ENCODE measurements around the gene AGMO.
"Not testable (repeated sequence)": the region's sequence is repeated elsewhere in the genome, so short reads cannot be mapped to it uniquely, and the experiment has no call there.

Gene AGMO

GRCh38 chr7:15306296-15306695 lies 255.5 kb downstream of the AGMO start:
- Histone ChIP-seq H3K4me1 (ENCODE audit: control insufficient read depth, insufficient read depth, low read length) (no peaks in the 10 kb centered on the region), H3K27ac (ENCODE audit: low read length) (no peak overlapping the region), H3K9me3 (ENCODE audit: control insufficient read depth, insufficient read depth, low read length) (no peaks in the 10 kb centered on the region), H3K27me3 (ENCODE audit: control insufficient read depth, insufficient read depth, low read length) (no peaks in the 10 kb centered on the region), H3K4me3 (ENCODE audit: low read length) (no peak overlapping the region), H3K36me3 (ENCODE audit: control insufficient read depth, insufficient read depth, low read length) (no peaks in the 10 kb centered on the region)
- no peak for DNase-seq (ENCODE audit: low read depth, low spot score)

GRCh38 chr7:15305002-15305600 lies 256.7 kb downstream of the AGMO start:
- DNase-seq (ENCODE audit: low read depth, low spot score), result no peak
- Histone ChIP-seq H3K4me1 (ENCODE audit: control insufficient read depth, insufficient read depth, low read length) (no peaks in the 10 kb centered on the region), H3K36me3 (ENCODE audit: control insufficient read depth, insufficient read depth, low read length) (no peaks in the 10 kb centered on the region), H3K27me3 (ENCODE audit: control insufficient read depth, insufficient read depth, low read length) (no peaks in the 10 kb centered on the region), H3K9me3 (ENCODE audit: control insufficient read depth, insufficient read depth, low read length) (no peaks in the 10 kb centered on the region), H3K27ac (ENCODE audit: low read length) (no peak overlapping the region), H3K4me3 (ENCODE audit: low read length) (no peak overlapping the region)
- no CpG with 5 or more reads among the region's 2 CpGs for WGBS (ENCODE audit: insufficient coverage, insufficient read length)

GRCh38 chr7:15303357-15303756 lies 258.5 kb downstream of the AGMO start:
- H3K4me1 ChIP-seq (ENCODE audit: control insufficient read depth, insufficient read depth, low read length), result no peaks in the 10 kb centered on the region
- H3K9me3 ChIP-seq (ENCODE audit: control insufficient read depth, insufficient read depth, low read length), result no peaks in the 10 kb centered on the region
- no peak for DNase-seq (ENCODE audit: low read depth, low spot score)
- H3K27ac ChIP-seq (ENCODE audit: low read length), result no peak overlapping the region
- H3K27me3 ChIP-seq (ENCODE audit: control insufficient read depth, insufficient read depth, low read length), result no peaks in the 10 kb centered on the region
- no peak overlapping the region for H3K4me3 ChIP-seq (ENCODE audit: low read length)
- H3K36me3 ChIP-seq (ENCODE audit: control insufficient read depth, insufficient read depth, low read length), result no peaks in the 10 kb centered on the region
- no CpG with 5 or more reads among the region's 3 CpGs for WGBS (ENCODE audit: insufficient coverage, insufficient read length)

- not testable (repeated sequence) for H3K27ac ChIP-seq (ENCODE audit: low read length); H3K4me1 ChIP-seq (ENCODE audit: control insufficient read depth, insufficient read depth, low read length); H3K9me3 ChIP-seq (ENCODE audit: control insufficient read depth, insufficient read depth, low read length); H3K4me3 ChIP-seq (ENCODE audit: low read length); H3K36me3 ChIP-seq (ENCODE audit: control insufficient read depth, insufficient read depth, low read length); H3K27me3 ChIP-seq (ENCODE audit: control insufficient read depth, insufficient read depth, low read length); DNase-seq (ENCODE audit: low read depth, low spot score)
- WGBS (ENCODE audit: insufficient coverage, insufficient read length), result no CpG with 5 or more reads among the region's 6 CpGs
Observed at GRCh38 chr7:15300986-15301385, 260.8 kb downstream of the AGMO start.

- DNase-seq (ENCODE audit: low read depth, low spot score), result no peak
- Histone ChIP-seq H3K27ac (ENCODE audit: low read length) (no peak overlapping the region), H3K4me3 (ENCODE audit: low read length) (no peak overlapping the region), H3K36me3 (ENCODE audit: control insufficient read depth, insufficient read depth, low read length) (no peaks in the 10 kb centered on the region), H3K27me3 (ENCODE audit: control insufficient read depth, insufficient read depth, low read length) (no peaks in the 10 kb centered on the region), H3K4me1 (ENCODE audit: control insufficient read depth, insufficient read depth, low read length) (no peaks in the 10 kb centered on the region), H3K9me3 (ENCODE audit: control insufficient read depth, insufficient read depth, low read length) (no peaks in the 10 kb centered on the region)
- no CpG with 5 or more reads among the region's 5 CpGs for WGBS (ENCODE audit: insufficient coverage, insufficient read length)
Observed at GRCh38 chr7:15292138-15292537, 269.7 kb downstream of the AGMO start.

- H3K4me1 ChIP-seq (ENCODE audit: control insufficient read depth, insufficient read depth, low read length), result no peaks in the 10 kb centered on the region
- H3K27ac ChIP-seq (ENCODE audit: low read length), result no peak overlapping the region
- no peak overlapping the region for H3K4me3 ChIP-seq (ENCODE audit: low read length)
- H3K27me3 ChIP-seq (ENCODE audit: control insufficient read depth, insufficient read depth, low read length), result no peaks in the 10 kb centered on the region
- no CpG with 5 or more reads among the region's 6 CpGs for WGBS (ENCODE audit: insufficient coverage, insufficient read length)
- H3K36me3 ChIP-seq (ENCODE audit: control insufficient read depth, insufficient read depth, low read length), result no peaks in the 10 kb centered on the region
- no peaks in the 10 kb centered on the region for H3K9me3 ChIP-seq (ENCODE audit: control insufficient read depth, insufficient read depth, low read length)
- no peak for DNase-seq (ENCODE audit: low read depth, low spot score)
Observed at GRCh38 chr7:15291699-15292098, 270.1 kb downstream of the AGMO start.

GRCh38 chr7:15288741-15289140 lies 273.1 kb downstream of the AGMO start:
- H3K4me3 ChIP-seq (ENCODE audit: low read length), result no peak overlapping the region
- no peaks in the 10 kb centered on the region for H3K4me1 ChIP-seq (ENCODE audit: control insufficient read depth, insufficient read depth, low read length)
- no peaks in the 10 kb centered on the region for H3K9me3 ChIP-seq (ENCODE audit: control insufficient read depth, insufficient read depth, low read length)
- no peaks in the 10 kb centered on the region for H3K36me3 ChIP-seq (ENCODE audit: control insufficient read depth, insufficient read depth, low read length)
- no peak overlapping the region for H3K27ac ChIP-seq (ENCODE audit: low read length)
- no peaks in the 10 kb centered on the region for H3K27me3 ChIP-seq (ENCODE audit: control insufficient read depth, insufficient read depth, low read length)
- WGBS (ENCODE audit: insufficient coverage, insufficient read length), result 100% methylated on average over 1 of the region's 2 CpGs
- DNase-seq (ENCODE audit: low read depth, low spot score), result no peak

GRCh38 chr7:15284396-15284795 lies 277.4 kb downstream of the AGMO start:
- Histone ChIP-seq H3K9me3 (ENCODE audit: control insufficient read depth, insufficient read depth, low read length) (no peaks in the 10 kb centered on the region), H3K4me3 (ENCODE audit: low read length) (no peak overlapping the region), H3K36me3 (ENCODE audit: control insufficient read depth, insufficient read depth, low read length) (no peaks in the 10 kb centered on the region), H3K27ac (ENCODE audit: low read length) (no peak overlapping the region), H3K27me3 (ENCODE audit: control insufficient read depth, insufficient read depth, low read length) (no peaks in the 10 kb centered on the region), H3K4me1 (ENCODE audit: control insufficient read depth, insufficient read depth, low read length) (no peaks in the 10 kb centered on the region)
- DNase-seq (ENCODE audit: low read depth, low spot score), result no peak
- no CpG with 5 or more reads among the region's 1 CpG for WGBS (ENCODE audit: insufficient coverage, insufficient read length)

- Histone ChIP-seq H3K27ac (ENCODE audit: low read length) (no peak overlapping the region), H3K9me3 (ENCODE audit: control insufficient read depth, insufficient read depth, low read length) (no peaks in the 10 kb centered on the region), H3K4me1 (ENCODE audit: control insufficient read depth, insufficient read depth, low read length) (no peaks in the 10 kb centered on the region), H3K4me3 (ENCODE audit: low read length) (no peak overlapping the region), H3K27me3 (ENCODE audit: control insufficient read depth, insufficient read depth, low read length) (no peaks in the 10 kb centered on the region), H3K36me3 (ENCODE audit: control insufficient read depth, insufficient read depth, low read length) (no peaks in the 10 kb centered on the region)
- no CpG with 5 or more reads among the region's 3 CpGs for WGBS (ENCODE audit: insufficient coverage, insufficient read length)
- DNase-seq (ENCODE audit: low read depth, low spot score), result no peak
Observed at GRCh38 chr7:15280078-15280733, 281.6 kb downstream of the AGMO start.

- Histone ChIP-seq H3K27ac (ENCODE audit: low read length) (no peak overlapping the region), H3K9me3 (ENCODE audit: control insufficient read depth, insufficient read depth, low read length) (no peaks in the 10 kb centered on the region), H3K27me3 (ENCODE audit: control insufficient read depth, insufficient read depth, low read length) (no peaks in the 10 kb centered on the region), H3K4me3 (ENCODE audit: low read length) (no peak overlapping the region), H3K36me3 (ENCODE audit: control insufficient read depth, insufficient read depth, low read length) (no peaks in the 10 kb centered on the region), H3K4me1 (ENCODE audit: control insufficient read depth, insufficient read depth, low read length) (no peaks in the 10 kb centered on the region)
- no CpG with 5 or more reads among the region's 1 CpG for WGBS (ENCODE audit: insufficient coverage, insufficient read length)
- DNase-seq (ENCODE audit: low read depth, low spot score), result no peak
Observed at GRCh38 chr7:15279640-15280039, 282.2 kb downstream of the AGMO start.

- H3K4me1 ChIP-seq (ENCODE audit: control insufficient read depth, insufficient read depth, low read length), result no peaks in the 10 kb centered on the region
- WGBS (ENCODE audit: insufficient coverage, insufficient read length), result 100% methylated on average over 1 of the region's 4 CpGs
Observed at GRCh38 chr7:15257689-15258088, 304.1 kb downstream of the AGMO start.

More at GRCh38 chr7:15257689-15258088, 304.1 kb downstream of the AGMO start:
- Histone ChIP-seq H3K27ac (ENCODE audit: low read length) (no peak overlapping the region), H3K4me3 (ENCODE audit: low read length) (no peak overlapping the region), H3K9me3 (ENCODE audit: control insufficient read depth, insufficient read depth, low read length) (no peaks in the 10 kb centered on the region), H3K36me3 (ENCODE audit: control insufficient read depth, insufficient read depth, low read length) (no peaks in the 10 kb centered on the region), H3K27me3 (ENCODE audit: control insufficient read depth, insufficient read depth, low read length) (no peaks in the 10 kb centered on the region)
- DNase-seq (ENCODE audit: low read depth, low spot score), result no peak
